Lower leg skin (tissue), 3 donors: Measurements from ENCODE around the gene RUNX2.

ENCODE experiments used
- CTCF ChIP-seq, 3 donors: fragments of 450-650 bp; IDR thresholded peaks; one replicate each; pipeline ENCODE4 v1.5.1; 2016; ENCODE audit warnings: antibody characterized with exemption in 3 of 3, mild to moderate bottlenecking in 3 of 3, moderate library complexity in 2 of 3
- POLR2A ChIP-seq, 2 donors: fragments of 450-650 bp; IDR thresholded peaks; one replicate each; pipeline ENCODE4 v1.6.1; 2016 to 2017; ENCODE audit warnings: antibody characterized with exemption in 2 of 2, mild to moderate bottlenecking in 1 of 2, moderate library complexity in 1 of 2

- TF ChIP-seq CTCF (IDR thresholded peaks at IDR 0.05) (no peak), POLR2A (IDR thresholded peaks at IDR 0.05) (no peak)
Measured at GRCh38 chr6:45531999-45532595, 204.0 kb downstream of the RUNX2 start.
